NB4 (cell line): ENCODE data around the gene SLC38A2.
"Not testable (repeated sequence)": the region's sequence is repeated elsewhere in the genome, so short reads cannot be mapped to it uniquely, and the experiment has no call there.

Source experiments
- DNase-seq: peaks from one replicate; pipeline ENCODE4 v3.0.0; 2010; ENCODE audit warnings: low read depth
- H3K4me3 ChIP-seq: one replicate; pipeline ENCODE4 v1.5.1; 2011; ENCODE audit warnings: mild to moderate bottlenecking, low read depth, low read length, moderate library complexity
- CTCF ChIP-seq: IDR thresholded peaks from one replicate; pipeline ENCODE4 v1.5.1; 2012; ENCODE audit warnings: low read depth, low read length
- MAX ChIP-seq: IDR thresholded peaks from 2 replicates; pipeline ENCODE4 v1.6.1; 2011; ENCODE audit warnings: low read depth, low read length
- MYC ChIP-seq: IDR thresholded peaks from 2 replicates; pipeline ENCODE4 v1.6.1; 2011; ENCODE audit warnings: low read depth, low read length
- POLR2A ChIP-seq: IDR thresholded peaks from 2 replicates; pipeline ENCODE4 v1.6.1; 2011; ENCODE audit warnings: mild to moderate bottlenecking; ENCODE audit not compliant: insufficient read length; ENCODE audit errors: extremely low read depth

The SLC38A2 gene

DNA sequence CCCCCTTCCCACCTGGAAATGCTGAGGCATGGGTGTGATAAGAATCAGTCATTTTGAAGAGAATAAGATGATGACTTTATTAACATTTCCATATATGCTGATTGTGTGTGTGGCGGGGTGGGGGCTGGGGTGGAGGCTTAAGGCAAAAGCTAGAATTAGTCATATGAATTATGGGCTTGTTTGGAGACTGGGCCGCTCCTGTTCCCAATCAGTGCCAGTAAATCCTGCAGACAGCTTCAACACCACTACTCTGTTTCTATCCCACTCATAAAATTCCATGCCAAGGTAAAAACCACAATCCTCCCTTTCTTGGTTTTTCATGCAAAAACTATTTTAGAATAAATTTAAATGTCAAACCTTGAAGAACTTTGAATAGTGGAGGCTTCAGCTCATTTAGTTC, 29.9 kb upstream of the SLC38A2 start:
- no peak for TF ChIP-seq POLR2A
- no peak for TF ChIP-seq MYC
- TF ChIP-seq CTCF, result no peak
- no peak for TF ChIP-seq MAX
- DNase-seq, result no peak
- no peak overlapping the region for H3K4me3 ChIP-seq

- no peak for DNase-seq
- no peak for TF ChIP-seq MAX
- no peak for TF ChIP-seq CTCF
- no peak for TF ChIP-seq POLR2A
- no peak for TF ChIP-seq MYC
- H3K4me3 ChIP-seq, result no peak overlapping the region
Observed at GRCh38 chr12:46401662-46402061, 29.1 kb upstream of the SLC38A2 start.

DNA sequence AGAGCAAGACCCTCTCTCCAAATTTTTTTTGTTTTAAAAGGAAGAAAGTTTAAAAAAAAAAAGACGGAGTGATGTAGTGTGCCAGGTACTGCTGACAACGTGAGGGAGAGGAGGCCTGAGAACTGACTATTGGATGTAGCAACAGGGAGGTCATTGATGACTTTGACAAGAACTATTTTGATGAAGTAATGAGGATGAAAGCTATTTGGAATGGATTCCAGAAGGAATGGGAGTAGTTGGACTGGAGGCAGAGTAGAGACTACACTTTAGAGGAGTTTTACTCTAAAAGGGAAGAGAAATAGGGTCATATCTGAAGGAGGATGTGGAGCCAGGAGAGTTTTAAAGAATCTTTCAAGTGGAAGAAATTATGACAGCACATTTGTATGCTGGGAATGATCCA, 27.8 kb upstream of the SLC38A2 start:
- no peak for DNase-seq
- TF ChIP-seq CTCF (no peak), POLR2A (no peak), MAX (no peak), MYC (no peak)
- H3K4me3 ChIP-seq, result no peak overlapping the region

- not testable (repeated sequence) for DNase-seq, H3K4me3 ChIP-seq
Observed at GRCh38 chr12:46399461-46400248, 27.1 kb upstream of the SLC38A2 start.

DNA sequence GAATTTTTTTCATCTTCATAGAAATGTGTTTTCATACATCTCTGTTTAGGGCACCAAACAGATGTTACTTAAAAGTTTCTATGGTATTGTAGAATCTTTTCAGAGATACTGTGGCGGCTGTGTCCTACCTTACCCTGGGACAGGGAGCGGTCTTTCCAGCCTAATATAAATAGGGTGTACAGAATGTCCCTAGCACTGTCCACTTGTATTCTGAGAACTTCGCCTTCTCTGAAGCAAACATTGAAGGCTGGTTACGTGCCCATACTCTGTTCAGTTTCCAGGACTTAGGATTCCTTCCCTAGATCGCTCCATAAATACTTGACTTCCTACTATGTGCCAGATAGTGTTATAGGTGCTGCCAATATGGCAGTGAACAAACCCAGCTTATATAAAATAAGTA, 24.3 kb upstream of the SLC38A2 start:
- no peak for DNase-seq
- H3K4me3 ChIP-seq, result no peak overlapping the region
- TF ChIP-seq POLR2A, result no peak
- TF ChIP-seq MYC, result no peak
- TF ChIP-seq CTCF, result no peak
- no peak for TF ChIP-seq MAX

- H3K4me3 ChIP-seq, result no peak overlapping the region
- no peak for DNase-seq
- no peak for TF ChIP-seq CTCF
- no peak for TF ChIP-seq POLR2A
- TF ChIP-seq MYC, result no peak
- no peak for TF ChIP-seq MAX
Observed at GRCh38 chr12:46395388-46395787, 22.8 kb upstream of the SLC38A2 start.
